ENCODE data around the gene DMRTC2. TPM values are rescaled to one million over a fixed set of nuclear protein-coding genes. Genes with fewer than 3 reads are reported as not detected.
A peak's percentile ranks its signal among the peaks of the same experiment; 100 is the strongest.

The DMRTC2 gene
- total and polyA plus RNA-seq, 2 of the 13 experiments (the other 11 are each of a cell fraction or from before 2014, with no cell fraction given): not detected

- TF ChIP-seq, protein P1, sequence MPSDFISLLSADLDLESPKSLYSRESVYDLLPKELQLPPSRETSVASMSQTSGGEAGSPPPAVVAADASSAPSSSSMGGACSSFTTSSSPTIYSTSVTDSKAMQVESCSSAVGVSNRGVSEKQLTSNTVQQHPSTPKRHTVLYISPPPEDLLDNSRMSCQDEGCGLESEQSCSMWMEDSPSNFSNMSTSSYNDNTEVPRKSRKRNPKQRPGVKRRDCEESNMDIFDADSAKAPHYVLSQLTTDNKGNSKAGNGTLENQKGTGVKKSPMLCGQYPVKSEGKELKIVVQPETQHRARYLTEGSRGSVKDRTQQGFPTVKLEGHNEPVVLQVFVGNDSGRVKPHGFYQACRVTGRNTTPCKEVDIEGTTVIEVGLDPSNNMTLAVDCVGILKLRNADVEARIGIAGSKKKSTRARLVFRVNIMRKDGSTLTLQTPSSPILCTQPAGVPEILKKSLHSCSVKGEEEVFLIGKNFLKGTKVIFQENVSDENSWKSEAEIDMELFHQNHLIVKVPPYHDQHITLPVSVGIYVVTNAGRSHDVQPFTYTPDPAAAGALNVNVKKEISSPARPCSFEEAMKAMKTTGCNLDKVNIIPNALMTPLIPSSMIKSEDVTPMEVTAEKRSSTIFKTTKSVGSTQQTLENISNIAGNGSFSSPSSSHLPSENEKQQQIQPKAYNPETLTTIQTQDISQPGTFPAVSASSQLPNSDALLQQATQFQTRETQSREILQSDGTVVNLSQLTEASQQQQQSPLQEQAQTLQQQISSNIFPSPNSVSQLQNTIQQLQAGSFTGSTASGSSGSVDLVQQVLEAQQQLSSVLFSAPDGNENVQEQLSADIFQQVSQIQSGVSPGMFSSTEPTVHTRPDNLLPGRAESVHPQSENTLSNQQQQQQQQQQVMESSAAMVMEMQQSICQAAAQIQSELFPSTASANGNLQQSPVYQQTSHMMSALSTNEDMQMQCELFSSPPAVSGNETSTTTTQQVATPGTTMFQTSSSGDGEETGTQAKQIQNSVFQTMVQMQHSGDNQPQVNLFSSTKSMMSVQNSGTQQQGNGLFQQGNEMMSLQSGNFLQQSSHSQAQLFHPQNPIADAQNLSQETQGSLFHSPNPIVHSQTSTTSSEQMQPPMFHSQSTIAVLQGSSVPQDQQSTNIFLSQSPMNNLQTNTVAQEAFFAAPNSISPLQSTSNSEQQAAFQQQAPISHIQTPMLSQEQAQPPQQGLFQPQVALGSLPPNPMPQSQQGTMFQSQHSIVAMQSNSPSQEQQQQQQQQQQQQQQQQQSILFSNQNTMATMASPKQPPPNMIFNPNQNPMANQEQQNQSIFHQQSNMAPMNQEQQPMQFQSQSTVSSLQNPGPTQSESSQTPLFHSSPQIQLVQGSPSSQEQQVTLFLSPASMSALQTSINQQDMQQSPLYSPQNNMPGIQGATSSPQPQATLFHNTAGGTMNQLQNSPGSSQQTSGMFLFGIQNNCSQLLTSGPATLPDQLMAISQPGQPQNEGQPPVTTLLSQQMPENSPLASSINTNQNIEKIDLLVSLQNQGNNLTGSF (CRISPR knock-in tag; IDR thresholded peaks at IDR 0.05): peak; percentile 81; the same call in 1 of the 2 replicates
- no peak for TF ChIP-seq ZBTB20 (CRISPR knock-in tag; IDR thresholded peaks at IDR 0.05; ENCODE audit: borderline replicate concordance, low read depth)
- peak; percentile 68; the same call in 1 of the 2 replicates for TF ChIP-seq ZNF724P (CRISPR knock-in tag; IDR thresholded peaks at IDR 0.05; ENCODE audit: borderline replicate concordance)
- TF ChIP-seq ZNF136 (CRISPR knock-in tag; IDR thresholded peaks at IDR 0.05; ENCODE audit: low read depth): no peak
- no peak for TF ChIP-seq ATF6 (CRISPR knock-in tag; conservative IDR thresholded peaks at IDR 0.05)
- TF ChIP-seq NFYC (CRISPR knock-in tag; IDR thresholded peaks at IDR 0.05): no peak
- TF ChIP-seq TBX3 (IDR thresholded peaks at IDR 0.05; ENCODE audit: borderline replicate concordance): no peak
- TF ChIP-seq ETV6 (CRISPR knock-in tag; conservative IDR thresholded peaks at IDR 0.05): peak; percentile 94
- 0 out of 2 replicates have a peak, but pooled peaks have one; percentile 20 for TF ChIP-seq BCL3 (CRISPR knock-in tag; IDR thresholded peaks at IDR 0.05)
- TF ChIP-seq ZNF670 (CRISPR knock-in tag; IDR thresholded peaks at IDR 0.05; ENCODE audit: borderline replicate concordance): peak; percentile 76; the same call in 1 of the 2 replicates
- 0 out of 2 replicates have a peak, but pooled peaks have one; percentile 66 for TF ChIP-seq WIZ (CRISPR knock-in tag; IDR thresholded peaks at IDR 0.05)
- peak; percentile 49; the same call in 1 of the 2 replicates for TF ChIP-seq MAX (IDR thresholded peaks at IDR 0.05)
- TF ChIP-seq MED1 (CRISPR knock-in tag; IDR thresholded peaks at IDR 0.05): peak; percentile 84
- peak; percentile 79; the same call in 1 of the 2 replicates for TF ChIP-seq TGIF2 (CRISPR knock-in tag; IDR thresholded peaks at IDR 0.05)
- TF ChIP-seq ZNF326 (CRISPR knock-in tag; IDR thresholded peaks at IDR 0.05; ENCODE audit: borderline replicate concordance): no peak
- peak; percentile 97 for TF ChIP-seq ELF3 (CRISPR knock-in tag; IDR thresholded peaks at IDR 0.05)
- peak; percentile 86; the same call in 1 of the 2 replicates for TF ChIP-seq ZNF580 (CRISPR knock-in tag; IDR thresholded peaks at IDR 0.05; ENCODE audit: borderline replicate concordance, low read depth)
- peak; percentile 56; the same call in 1 of the 2 replicates for TF ChIP-seq HNRNPL (IDR thresholded peaks at IDR 0.05; ENCODE audit: low read depth, low read length)
- TF ChIP-seq ZFP90 (CRISPR knock-in tag; IDR thresholded peaks at IDR 0.05; ENCODE audit: borderline replicate concordance): 0 out of 2 replicates have a peak, but pooled peaks have one; percentile 27
Observed at GRCh38 chr19:41883821-41884733, 39.2 kb downstream of the DMRTC2 start (continued).
